GM19395 (cell line): ENCODE measurements around the gene B4GALNT3.

Source experiments
- ATAC-seq: cut with Tn5 transposase; IDR thresholded peaks from one replicate; pipeline ENCODE4 v1.9.1; 2021; ENCODE audit warnings: mild to moderate bottlenecking, moderate library complexity; ENCODE audit not compliant: unreplicated experiment

Gene B4GALNT3

DNA sequence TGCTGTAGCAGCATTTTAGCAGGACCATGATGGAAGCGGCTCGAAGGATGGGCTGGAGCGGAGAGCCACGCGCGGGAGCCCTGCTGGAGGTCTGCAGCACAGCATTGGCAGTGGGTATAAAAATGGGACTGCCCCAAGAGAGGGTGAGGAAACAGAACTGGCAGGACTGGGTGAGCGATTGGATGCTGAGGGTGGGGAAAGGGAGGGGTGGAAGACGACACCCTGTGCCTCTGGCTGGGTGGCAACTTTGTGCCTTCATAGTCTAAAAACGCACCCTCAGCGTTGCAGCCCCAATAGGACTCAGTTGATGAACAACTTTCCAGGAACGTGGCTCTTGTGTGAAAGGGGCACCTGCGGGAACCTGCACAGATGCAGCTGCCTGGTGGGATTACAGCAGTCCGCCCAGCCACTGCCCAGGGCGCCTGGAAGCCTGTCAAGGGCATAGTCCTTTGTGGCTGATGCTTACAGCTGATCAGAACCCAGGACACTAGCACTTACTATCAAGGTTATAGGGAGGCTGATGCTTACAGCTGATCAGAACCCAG is 130.5 kb downstream of the B4GALNT3 start:
- no peak for ATAC-seq

DNA sequence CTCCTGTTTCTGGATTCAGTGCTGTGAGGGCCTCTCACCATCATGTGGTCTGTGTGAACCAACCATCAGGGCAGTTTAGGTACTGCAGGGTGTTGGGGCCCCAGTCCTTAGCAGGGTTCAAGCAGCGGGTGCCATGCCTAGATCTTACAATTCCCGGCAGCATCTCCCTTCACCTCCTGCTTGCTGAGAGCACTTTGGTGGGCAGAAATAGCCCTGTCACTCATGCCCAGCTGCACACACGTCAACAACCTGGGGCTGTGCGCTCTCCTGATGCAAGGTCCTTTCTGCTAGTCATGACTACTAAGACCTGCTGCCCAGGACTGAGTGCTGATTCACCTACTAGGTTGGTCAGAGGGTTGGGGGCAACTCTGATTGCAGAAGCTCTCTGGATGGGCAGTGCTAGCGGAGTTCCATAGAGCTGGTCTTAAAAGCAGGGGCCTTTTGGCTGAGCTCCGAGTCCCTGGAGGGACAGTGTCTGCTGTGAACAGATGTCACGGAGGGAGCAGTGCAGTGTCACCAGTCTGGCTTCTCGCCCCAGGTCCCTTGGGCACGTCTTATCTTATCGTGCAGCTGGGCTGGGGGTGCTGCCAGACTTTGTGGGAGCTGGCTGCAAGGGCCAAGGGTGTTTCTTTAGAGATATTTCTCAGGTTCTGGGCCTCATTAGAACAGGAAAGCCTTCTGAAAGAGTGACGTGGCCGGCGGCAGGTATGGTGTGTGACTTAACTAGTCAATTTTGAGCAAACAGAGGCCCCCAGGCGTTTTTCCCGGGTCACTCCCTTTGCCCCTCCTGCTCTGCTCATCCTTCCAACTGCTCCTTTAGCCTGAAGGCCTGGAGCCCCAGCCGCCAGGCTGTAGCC is 131.7 kb downstream of the B4GALNT3 start:
- ATAC-seq, result no peak

DNA sequence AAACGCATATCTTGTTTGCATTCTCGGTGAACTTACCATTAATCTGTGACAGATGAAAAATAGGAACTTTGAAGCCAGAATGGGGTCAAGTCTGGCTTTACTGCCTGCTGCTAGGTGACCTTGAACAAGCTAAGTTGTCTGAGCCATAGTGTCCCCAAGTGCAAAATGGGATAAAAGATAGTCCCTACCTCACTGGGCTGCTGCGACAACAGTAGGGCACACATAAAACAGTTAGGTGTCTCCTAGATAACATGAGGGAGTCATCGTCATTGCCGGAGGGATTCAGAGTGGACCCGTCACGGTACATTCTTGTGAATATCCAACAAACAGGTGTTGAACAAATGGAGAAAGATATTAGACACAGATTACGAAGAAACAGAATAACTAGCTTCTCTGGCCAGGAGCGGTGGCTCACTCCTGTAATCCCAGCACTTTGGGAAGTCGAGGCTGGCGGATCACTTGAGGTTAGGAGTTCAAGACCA is 132.3 kb downstream of the B4GALNT3 start:
- ATAC-seq, result no peak

DNA sequence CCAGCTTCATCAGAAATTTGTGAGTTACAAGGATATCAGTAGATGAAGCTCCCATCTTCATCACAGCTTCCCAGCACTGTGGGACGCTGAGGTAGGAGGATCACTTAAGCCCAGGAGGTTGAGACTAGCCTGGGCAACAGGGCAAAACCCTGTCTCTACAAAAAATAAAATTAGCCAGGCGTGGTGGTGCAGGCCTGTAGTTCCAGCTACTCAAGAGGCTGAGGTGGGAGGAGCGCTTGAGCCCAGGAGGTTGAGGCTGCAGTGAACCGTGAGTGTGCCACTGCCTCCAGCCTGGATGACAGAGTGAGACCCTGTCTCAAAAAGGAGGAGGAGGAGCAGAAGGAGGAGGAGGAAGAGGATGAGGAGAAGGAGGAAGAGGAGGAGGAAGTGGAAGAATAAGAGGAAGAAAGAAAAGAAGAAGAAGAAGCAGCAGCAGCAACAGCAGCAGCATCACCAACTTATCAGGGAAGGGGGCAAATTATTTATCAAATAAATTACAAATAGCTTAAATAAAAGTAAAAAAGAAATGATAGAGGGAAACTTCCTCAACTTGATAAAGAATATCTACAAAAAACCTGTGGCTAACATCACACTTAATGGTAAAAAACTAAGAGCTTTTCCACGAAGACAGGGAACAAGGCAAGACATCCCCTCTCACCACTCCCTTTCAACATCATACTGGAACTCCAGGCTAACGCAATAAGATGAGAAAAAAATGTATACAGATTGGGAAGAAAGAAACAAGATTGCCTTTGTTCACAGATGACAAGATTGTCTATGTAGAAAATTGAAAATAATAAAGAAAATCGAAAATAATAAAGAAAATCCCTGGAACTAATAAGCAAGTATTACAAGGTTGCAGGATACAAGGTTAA is 133.9 kb downstream of the B4GALNT3 start:
- ATAC-seq, result no peak

DNA sequence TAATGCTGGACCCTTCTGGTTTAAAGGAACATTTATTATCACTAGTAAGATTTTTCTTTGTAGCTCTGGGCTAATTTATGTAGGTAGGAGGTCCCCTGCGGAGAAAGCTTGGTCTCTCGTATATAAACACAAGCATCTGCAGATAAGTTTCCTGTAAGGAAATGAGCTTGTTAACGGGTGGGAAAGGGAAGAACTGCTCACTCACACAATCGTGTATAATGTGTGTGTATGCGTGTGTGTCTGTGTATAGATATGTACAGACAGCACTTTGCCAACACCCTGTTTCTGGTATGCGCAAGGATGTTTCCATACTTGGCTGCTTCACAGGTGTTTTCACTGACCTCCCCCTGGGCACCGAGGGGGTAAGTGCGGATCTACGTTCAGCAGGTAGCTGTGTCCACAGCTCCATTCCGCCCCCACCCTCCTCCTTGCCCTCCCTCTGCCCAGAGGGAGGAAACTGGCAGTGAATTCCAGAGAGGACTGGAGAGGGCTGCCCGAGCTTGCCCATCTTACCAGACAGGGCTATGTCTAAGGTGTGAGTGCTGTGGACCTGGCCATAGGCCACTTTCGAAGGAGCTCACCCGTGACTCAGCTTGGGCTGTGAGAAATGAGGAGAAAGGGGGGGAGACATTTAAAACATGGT is 138.3 kb downstream of the B4GALNT3 start:
- no peak for ATAC-seq

DNA sequence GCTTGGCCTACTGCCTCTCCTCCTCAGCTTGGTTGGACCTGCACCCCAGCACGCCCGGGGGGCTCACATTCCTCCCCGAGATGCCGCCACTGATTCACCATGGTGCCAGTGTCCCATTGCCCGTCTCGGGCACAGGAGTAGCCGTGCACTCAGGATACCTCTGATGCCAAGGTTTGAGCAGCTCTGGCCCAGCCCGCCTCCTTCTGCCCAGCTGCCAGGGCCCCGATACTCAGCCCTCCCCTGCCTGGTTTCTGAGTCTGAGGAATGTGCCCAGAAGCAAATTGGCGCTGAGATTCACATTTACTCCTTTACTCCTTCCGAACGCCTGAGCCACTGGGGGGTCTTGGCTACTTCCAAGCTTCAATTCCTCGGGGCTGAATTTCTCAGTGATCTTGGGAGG is 140.0 kb downstream of the B4GALNT3 start:
- ATAC-seq, result no peak

DNA sequence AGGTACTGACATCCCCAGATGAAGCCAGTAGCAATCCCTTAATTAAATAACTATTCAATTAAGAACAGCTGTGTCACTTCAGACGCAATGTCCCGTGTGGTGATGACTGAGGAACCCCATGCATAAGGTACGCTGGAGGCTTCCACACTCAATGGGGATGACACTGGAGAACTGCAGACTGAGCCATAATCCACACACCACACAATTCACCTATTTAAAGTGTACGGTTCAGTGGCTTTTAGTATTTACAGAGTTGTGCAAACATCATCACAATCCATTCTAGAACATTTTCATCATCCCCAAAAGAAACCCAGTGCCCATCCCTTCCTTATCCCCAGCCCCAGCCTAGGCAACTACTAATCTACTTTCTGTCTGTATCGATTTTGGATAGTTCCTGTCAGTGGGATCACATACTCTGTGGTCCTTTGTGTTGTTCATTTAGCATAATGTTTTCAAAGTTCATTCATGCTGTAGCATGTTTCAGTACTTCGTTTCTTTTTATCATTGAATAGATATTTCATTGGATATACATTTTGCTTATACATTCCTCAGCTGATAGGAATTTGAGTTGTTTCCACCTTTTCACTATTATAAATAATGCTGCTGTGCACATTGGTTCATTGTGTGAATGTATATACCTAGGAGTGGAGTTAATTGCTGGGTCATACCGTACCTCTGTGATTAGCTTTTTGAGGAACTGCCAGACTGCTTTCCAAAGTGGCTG is 142.4 kb downstream of the B4GALNT3 start:
- ATAC-seq, result no peak

DNA sequence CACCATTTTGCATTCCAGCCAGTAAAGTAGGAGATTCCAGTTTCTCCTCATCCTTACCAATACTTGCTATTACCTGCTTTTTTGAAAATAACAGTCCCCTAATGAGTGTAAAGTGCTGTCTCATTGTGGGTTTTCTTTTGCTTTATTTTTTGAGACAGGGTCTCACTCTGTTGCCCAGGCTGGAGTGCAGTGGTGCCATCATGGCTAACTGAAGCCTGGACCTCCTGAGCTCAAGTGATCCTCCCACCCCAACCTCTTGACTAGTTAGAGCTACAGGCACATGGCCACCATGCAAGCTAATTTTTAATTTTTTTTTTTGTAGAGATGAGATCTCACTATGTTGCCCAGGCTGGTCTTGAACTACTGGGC is 142.9 kb downstream of the B4GALNT3 start:
- ATAC-seq, result no peak

DNA sequence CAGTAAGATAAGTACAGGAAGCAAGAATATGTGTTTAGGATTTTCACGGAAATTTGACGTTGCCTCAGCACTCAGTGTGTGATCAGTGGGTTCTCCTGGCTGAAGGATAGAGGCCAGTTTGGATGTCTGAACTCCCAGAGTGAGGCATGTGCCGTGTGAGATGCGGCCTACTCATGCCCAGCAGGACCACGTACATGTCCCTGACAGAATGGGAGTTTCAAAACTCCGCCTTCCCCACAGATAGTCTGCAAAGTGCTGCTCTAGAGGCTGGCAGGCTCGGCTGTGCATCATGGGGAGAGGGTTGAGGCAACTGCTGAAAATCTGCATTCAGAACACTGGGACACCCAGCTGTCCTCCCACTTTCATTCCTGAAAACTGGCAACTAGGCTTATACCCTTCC is 145.2 kb downstream of the B4GALNT3 start:
- ATAC-seq, result no peak

DNA sequence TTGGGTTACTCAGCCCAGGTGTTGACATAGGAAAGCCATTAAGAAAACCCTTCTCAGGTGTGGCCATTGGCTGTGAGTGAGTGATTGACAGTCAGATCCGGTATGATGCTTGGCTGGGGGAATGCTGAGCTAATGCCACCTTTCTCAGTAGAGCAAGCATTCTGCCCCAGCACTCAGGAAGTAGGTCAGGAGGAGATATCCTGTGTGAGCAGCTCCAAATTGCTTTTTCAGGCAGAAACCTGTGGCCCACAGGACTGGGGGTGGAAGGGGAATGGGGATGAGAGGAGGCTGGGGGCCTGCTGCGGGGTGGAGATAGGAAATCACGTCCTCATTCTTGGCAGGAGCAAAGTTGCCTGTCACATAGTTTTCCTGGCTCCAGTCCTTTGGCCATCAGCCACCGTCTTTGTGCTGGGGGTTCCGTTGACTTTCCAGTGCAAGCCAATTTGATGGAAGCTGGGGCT is 147.8 kb downstream of the B4GALNT3 start:
- ATAC-seq, result no peak

DNA sequence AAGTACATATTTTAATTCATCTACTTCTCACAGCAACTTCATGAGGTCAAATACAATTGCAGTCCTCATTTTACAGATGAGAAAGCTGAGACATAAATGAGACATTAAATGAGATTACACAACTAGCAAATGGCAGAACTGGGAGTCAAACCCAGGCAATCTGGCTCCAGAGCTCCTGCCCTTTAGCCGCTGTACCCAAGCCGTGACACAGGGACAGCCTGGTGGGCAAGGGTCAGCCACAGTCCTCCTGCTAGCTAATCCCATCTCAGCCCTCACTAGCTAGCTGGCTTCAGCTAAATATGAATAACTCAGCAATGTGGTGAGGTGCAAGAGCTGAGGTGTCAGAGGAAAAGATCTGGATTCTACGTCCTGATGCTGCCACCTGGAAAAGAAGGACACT is 148.7 kb downstream of the B4GALNT3 start:
- no peak for ATAC-seq

DNA sequence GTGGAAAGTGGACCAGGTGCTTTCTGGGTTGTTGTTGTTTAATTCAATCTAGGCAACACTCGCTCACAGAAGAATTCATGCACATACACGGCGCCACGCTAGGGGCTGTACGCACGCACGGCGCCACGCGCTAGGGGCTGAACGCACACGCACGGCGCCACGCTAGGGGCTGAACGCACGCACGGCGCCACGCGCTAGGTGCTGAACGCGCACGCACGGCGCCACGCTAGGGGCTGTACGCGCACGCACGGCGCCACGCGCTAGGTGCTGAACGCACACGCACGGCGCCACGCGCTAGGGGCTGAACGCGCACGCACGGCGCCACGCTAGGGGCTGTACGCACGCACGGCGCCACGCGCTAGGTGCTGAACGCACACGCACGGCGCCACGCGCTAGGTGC is 149.2 kb downstream of the B4GALNT3 start:
- no peak for ATAC-seq

DNA sequence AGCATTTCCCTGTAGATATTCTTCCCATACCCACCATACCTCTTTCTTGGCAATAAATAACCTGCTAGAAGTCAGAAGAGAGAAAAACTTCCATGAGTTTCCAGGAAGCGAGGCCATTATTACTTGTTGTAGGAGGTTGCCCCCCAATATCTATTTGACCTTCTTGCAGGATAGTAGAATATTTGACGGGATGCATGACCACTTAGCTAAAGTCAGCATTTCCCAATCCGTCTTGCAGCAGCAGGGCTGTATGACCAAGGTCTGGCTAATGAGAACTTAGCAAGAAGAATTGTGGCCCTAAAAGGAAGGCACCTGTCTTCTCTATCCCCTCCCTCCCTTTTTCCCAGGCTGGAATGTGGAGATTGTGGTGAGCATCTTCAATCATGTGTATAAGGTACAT is 152.0 kb downstream of the B4GALNT3 start:
- ATAC-seq, result no peak

DNA sequence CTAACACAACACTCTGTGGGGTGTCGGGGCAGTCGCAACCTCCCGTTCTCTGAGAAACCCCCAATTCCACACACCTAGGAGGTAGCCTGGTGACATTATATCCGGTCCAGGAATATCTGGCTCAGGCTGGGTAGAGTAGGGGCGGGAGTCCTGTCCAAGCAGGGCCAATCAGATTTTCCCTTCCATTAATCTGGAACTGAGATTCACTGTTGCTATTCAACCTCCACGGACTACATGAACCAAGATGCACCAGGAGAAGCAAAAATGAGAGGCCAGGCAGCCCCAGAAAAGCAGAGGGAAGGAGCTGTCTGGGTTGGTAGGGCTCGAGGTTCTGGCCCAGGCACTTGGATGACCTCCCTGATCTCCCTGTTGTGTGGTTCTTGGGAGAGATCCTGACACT is 152.6 kb downstream of the B4GALNT3 start:
- ATAC-seq, result no peak

DNA sequence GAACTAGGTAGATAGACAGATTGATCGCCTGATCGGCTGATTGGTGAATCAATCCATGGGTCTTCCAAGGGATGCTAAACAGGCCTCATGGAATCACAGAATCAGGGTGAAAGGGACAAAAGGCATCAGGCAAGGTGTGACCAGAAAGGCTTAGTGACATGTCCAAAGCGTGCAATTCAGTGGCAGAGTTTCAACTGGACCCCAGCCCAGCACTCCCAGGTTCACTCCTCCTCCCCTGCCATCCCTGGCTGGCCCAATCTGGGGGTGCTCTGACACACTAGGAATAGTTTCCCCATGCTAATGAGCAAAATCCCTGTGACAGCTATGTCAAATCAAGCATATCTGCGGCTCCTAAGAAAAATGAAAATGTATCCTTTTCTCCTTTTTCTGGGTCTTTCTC is 153.1 kb downstream of the B4GALNT3 start:
- ATAC-seq, result no peak
